Measurements from ENCODE around the gene TARDBP. TPM values are rescaled to one million over a fixed set of nuclear protein-coding genes. Genes with fewer than 3 reads are reported as not detected.
A peak's percentile ranks its signal among the peaks of the same experiment; 100 is the strongest.
"Not testable (repeated sequence)": the region's sequence is repeated elsewhere in the genome, so short reads cannot be mapped to it uniquely, and the experiment has no call there.

Gene TARDBP
- total RNA-seq, 1 donor from 2014 or later: 253 TPM

DNA sequence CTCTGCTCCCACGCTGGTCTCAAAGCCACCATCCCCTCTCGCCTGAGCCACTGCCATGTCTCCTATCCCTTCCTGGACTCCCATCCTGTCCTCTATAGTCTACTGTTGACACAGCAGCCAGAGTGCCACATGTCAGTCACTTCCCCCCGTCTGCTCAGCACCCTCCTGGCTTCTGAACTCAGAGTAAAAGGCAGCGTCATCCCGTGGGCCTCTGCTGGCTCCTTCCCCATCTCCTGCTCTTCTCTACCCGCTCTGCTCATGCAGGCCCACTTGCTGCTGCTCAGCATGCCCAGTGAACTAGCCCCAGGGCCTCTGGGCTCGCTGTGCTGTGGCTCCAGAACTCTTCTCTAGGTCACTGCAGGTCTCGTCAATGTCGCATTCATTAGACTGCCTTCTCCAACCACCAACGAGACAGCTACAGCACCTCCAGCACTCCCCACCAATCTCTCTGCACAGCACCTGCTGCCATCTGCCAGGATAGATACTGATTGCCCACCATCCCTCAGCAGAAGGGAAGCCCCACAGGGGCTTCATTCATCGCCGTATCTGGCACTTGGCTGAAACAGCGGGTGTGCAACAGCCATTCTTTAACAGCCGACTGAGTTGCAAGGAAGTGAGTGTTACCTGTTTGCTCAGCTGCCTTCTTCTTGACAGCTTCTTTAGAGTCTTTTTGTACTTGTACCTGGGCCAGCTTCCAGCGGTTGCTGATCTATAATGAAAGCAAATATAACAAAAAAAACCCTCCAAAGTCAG lies 59.2 kb downstream of the TARDBP start:
- TF ChIP-seq, protein P1, sequence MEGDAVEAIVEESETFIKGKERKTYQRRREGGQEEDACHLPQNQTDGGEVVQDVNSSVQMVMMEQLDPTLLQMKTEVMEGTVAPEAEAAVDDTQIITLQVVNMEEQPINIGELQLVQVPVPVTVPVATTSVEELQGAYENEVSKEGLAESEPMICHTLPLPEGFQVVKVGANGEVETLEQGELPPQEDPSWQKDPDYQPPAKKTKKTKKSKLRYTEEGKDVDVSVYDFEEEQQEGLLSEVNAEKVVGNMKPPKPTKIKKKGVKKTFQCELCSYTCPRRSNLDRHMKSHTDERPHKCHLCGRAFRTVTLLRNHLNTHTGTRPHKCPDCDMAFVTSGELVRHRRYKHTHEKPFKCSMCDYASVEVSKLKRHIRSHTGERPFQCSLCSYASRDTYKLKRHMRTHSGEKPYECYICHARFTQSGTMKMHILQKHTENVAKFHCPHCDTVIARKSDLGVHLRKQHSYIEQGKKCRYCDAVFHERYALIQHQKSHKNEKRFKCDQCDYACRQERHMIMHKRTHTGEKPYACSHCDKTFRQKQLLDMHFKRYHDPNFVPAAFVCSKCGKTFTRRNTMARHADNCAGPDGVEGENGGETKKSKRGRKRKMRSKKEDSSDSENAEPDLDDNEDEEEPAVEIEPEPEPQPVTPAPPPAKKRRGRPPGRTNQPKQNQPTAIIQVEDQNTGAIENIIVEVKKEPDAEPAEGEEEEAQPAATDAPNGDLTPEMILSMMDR (conservative IDR thresholded peaks at IDR 0.05): no peak
- Mint-ChIP-seq H3K36me3 (ENCODE audit: low read depth) (peaks cover 17% of the 10 kb centered on the region), H3K27ac (ENCODE audit: unreplicated experiment) (peak overlapping the region; percentile 58), H3K4me1 (peaks cover 3% of the 10 kb centered on the region), H3K9me3 (no peaks in the 10 kb centered on the region), H3K4me3 (no peak overlapping the region), H3K27me3 (ENCODE audit: low read depth) (no peaks in the 10 kb centered on the region)
- no peak for DNase-seq (ENCODE audit: low read depth, low spot score)

GRCh38 chr1:11072216-11072917 lies 59.9 kb downstream of the TARDBP start:
- H3K27me3 Mint-ChIP-seq (ENCODE audit: low read depth): no peaks in the 10 kb centered on the region
- H3K36me3 Mint-ChIP-seq (ENCODE audit: low read depth): peaks cover 15% of the 10 kb centered on the region
- TF ChIP-seq, protein P1 (conservative IDR thresholded peaks at IDR 0.05): no peak
- DNase-seq (ENCODE audit: low read depth, low spot score): no peak
- peaks cover 3% of the 10 kb centered on the region for H3K4me1 Mint-ChIP-seq
- H3K27ac Mint-ChIP-seq (ENCODE audit: unreplicated experiment): peak overlapping the region; percentile 27
- H3K9me3 Mint-ChIP-seq: no peaks in the 10 kb centered on the region
- H3K4me3 Mint-ChIP-seq: no peak overlapping the region

- not testable (repeated sequence) for H3K9me3 Mint-ChIP-seq; H3K27me3 Mint-ChIP-seq (ENCODE audit: low read depth); H3K4me1 Mint-ChIP-seq; H3K4me3 Mint-ChIP-seq; H3K27ac Mint-ChIP-seq (ENCODE audit: unreplicated experiment); DNase-seq (ENCODE audit: low read depth, low spot score)
- peaks cover 15% of the 10 kb centered on the region for H3K36me3 Mint-ChIP-seq (ENCODE audit: low read depth)
Measured at GRCh38 chr1:11073398-11073797, 60.9 kb downstream of the TARDBP start.

Other genes with a start within 250 kb of the TARDBP start
- gene CASZ1, start 216.0 kb upstream of the TARDBP start, total RNA-seq: 2.6 and 2.9 TPM in 2 replicates
- gene MASP2, start 34.6 kb downstream of the TARDBP start, total RNA-seq: 0.14 TPM in 1 of 2 replicates, not detected in the other
- gene SRM, start 47.4 kb downstream of the TARDBP start, total RNA-seq: 147 and 152 TPM in 2 replicates
- gene EXOSC10, start 87.2 kb downstream of the TARDBP start, total RNA-seq: 115 and 127 TPM in 2 replicates
- gene ANGPTL7, start 176.7 kb downstream of the TARDBP start, total RNA-seq: 0.14 and 0.20 TPM in 2 replicates
- gene MTOR, start 249.9 kb downstream of the TARDBP start, total RNA-seq: 67.2 and 68.6 TPM in 2 replicates

Data from neural crest cell (in vitro differentiated cells).